OCI-LY7 (cell line): ENCODE results near the gene MSN. TPM values are rescaled to one million over a fixed set of nuclear protein-coding genes. Genes with fewer than 3 reads are reported as not detected.

Experiments
- BruUV-seq: library from RNA; stranded (reverse); fragments of 400-500 nt; replicated peaks from 2 replicates; lab custom pipeline; 2021; lab: Mats Ljungman, UMichigan
- CTCF ChIA-PET: fragments of 300-600 bp; sonication (Branson Sonifier 250); formaldehyde crosslinking; loops from one replicate; lab custom pipeline; 2022; ENCODE audit warnings: antibody characterized with exemption; ENCODE audit not compliant: unreplicated experiment; lab: Charles Lee
- POLR2A ChIA-PET: fragments of 300-600 bp; sonication (Branson Sonifier 250); formaldehyde crosslinking; loops from one replicate; lab custom pipeline; 2022; ENCODE audit warnings: antibody characterized with exemption; lab: Charles Lee
- DNase-seq: peaks from one replicate; pipeline ENCODE4 v3.0.0-alpha.2; 2015; ENCODE audit warnings: low spot score
- H2AFZ ChIP-seq: fragments of 200-600 bp; sonication (generic), shearing (Covaris generic); 2 replicates; pipeline ENCODE4 v1.6.1; 2014; ENCODE audit warnings: mild to moderate bottlenecking, antibody characterized with exemption, low read length, moderate library complexity
- H3K27ac ChIP-seq: fragments of 200-600 bp; sonication (generic); 2 replicates; pipeline ENCODE4 v1.5.1; 2014; ENCODE audit warnings: mixed run types, low read depth, mild to moderate bottlenecking, moderate library complexity, low read length, inconsistent platforms; ENCODE audit not compliant: poor library complexity, severe bottlenecking
- H3K36me3 ChIP-seq: fragments of 200-600 bp; sonication (generic); 2 replicates; pipeline ENCODE4 v1.6.1; 2014; ENCODE audit warnings: mild to moderate bottlenecking, antibody characterized with exemption, low read length, moderate library complexity, mixed read lengths; ENCODE audit not compliant: insufficient read depth
- H3K4me1 ChIP-seq: fragments of 200-600 bp; sonication (generic); 2 replicates; pipeline ENCODE4 v1.5.1; 2014; ENCODE audit warnings: mild to moderate bottlenecking, low read length; ENCODE audit not compliant: insufficient read depth, poor library complexity, severe bottlenecking
- H3K4me2 ChIP-seq: fragments of 200-600 bp; sonication (generic); 2 replicates; pipeline ENCODE4 v1.6.1; 2014; ENCODE audit warnings: mild to moderate bottlenecking, low read length
- H3K4me3 ChIP-seq: fragments of 200-600 bp; sonication (generic); 2 replicates; pipeline ENCODE4 v1.5.1; 2014; ENCODE audit warnings: mild to moderate bottlenecking, low read depth, low read length; ENCODE audit not compliant: poor library complexity, severe bottlenecking
- H3K79me2 ChIP-seq: fragments of 200-600 bp; sonication (generic); 2 replicates; pipeline ENCODE4 v1.6.1; 2016; ENCODE audit warnings: low read depth, mild to moderate bottlenecking, low read length, moderate library complexity, mixed read lengths; ENCODE audit not compliant: insufficient read depth
- H3K9me2 ChIP-seq: fragments of 200-600 bp; sonication (generic); 2 replicates; pipeline ENCODE4 v1.6.1; 2016; ENCODE audit warnings: mild to moderate bottlenecking, low read length, mixed read lengths; ENCODE audit not compliant: insufficient read depth
- H3K9me3 ChIP-seq: fragments of 200-600 bp; sonication (generic); 2 replicates; pipeline ENCODE4 v1.6.1; 2014; ENCODE audit warnings: mild to moderate bottlenecking, mixed run types, low read length, mixed read lengths
- H4K20me1 ChIP-seq: fragments of 200-600 bp; sonication (generic); 2 replicates; pipeline ENCODE4 v1.6.1; 2014; ENCODE audit warnings: mild to moderate bottlenecking, antibody characterized with exemption, low read length, moderate library complexity, mixed read lengths; ENCODE audit not compliant: insufficient read depth
- CTCF ChIP-seq: fragments of 200-600 bp; sonication (generic); conservative IDR thresholded peaks from 2 replicates; pipeline ENCODE4 v1.5.1; 2014; ENCODE audit warnings: mild to moderate bottlenecking, antibody characterized with exemption, low read length, moderate library complexity, mixed read lengths
- EZH2phosphoT487 ChIP-seq: fragments of 200-600 bp; sonication (generic); IDR thresholded peaks from 2 replicates; pipeline ENCODE4 v1.6.1; 2018; ENCODE audit warnings: low read depth, borderline replicate concordance, mild to moderate bottlenecking, mixed run types, antibody characterized with exemption, low read length, moderate library complexity, mixed read lengths
- intact Hi-C: fragments of 100-400 bp; cut with micrococcal nuclease; formaldehyde crosslinking; loops from one replicate; pipeline ENCODE4 v1.10.0; 2022; ENCODE audit not compliant: unreplicated experiment
- total RNA-seq, 2 experiments: library from RNA; depleted of rRNA in 1 of 2; stranded (reverse); fragments of >200 nt in 1 of 2; shearing (Covaris generic) in 1 of 2; gene quantifications; 2 replicates each; pipeline ENCODE4 v1.2.3, GENCODE V29; 2014 to 2022

MSN gene
- total RNA-seq, 2 experiments from 2014 or later: 95.8 to 143 TPM

GRCh38 chrX:65720381-65720964 is 53.0 kb downstream of the MSN start:
- Histone ChIP-seq H3K79me2 (peaks cover 7% of the 10 kb centered on the region; the same call in 1 of the 2 replicates), H2AFZ (no peak overlapping the region), H3K4me1 (peaks cover 3% of the 10 kb centered on the region), H3K9me3 (no peaks in the 10 kb centered on the region), H4K20me1 (no peaks in the 10 kb centered on the region), H3K36me3 (peaks cover 60% of the 10 kb centered on the region), H3K4me3 (no peak overlapping the region), H3K4me2 (no peak overlapping the region), H3K9me2 (no peaks in the 10 kb centered on the region), H3K27ac (no peak overlapping the region)
- DNase-seq: no peak
- TF ChIP-seq CTCF: no peak
- no peak for TF ChIP-seq EZH2phosphoT487
- ChIA-PET POLR2A (interaction anchor here (0.6 to 1.0 kb wide), 3 partner anchors 9 to 485 kb away, joined by 3 read pairs; no protein-coding TSS in a partner anchor), CTCF (no interaction called here)
- intact Hi-C loops: no loop called here
- BruUV-seq: no TSS peak

DNA sequence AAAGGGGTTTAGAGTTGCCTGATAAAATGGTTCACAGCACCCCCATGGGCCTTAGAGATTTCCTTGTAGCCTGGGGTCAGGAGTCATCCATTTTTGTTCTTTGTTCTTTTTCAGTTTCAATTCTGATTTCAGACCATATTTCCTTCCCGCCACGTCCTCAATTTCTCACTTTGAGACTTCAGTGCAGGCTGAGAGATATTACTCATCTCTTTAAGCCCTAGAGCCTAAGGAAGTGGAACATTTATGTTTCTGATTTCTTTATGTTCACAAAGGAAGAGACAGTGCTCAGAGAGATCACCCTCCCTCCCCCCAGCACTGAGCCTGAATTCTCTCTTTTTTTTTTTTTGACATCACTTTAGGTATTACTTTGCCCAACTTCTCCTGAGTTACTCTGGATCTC is 56.3 kb downstream of the MSN start:
- CTCF ChIA-PET: no interaction called here
- intact Hi-C loops: no loop called here
- Histone ChIP-seq H3K36me3 (peaks cover 73% of the 10 kb centered on the region), H3K4me3 (no peak overlapping the region), H4K20me1 (no peaks in the 10 kb centered on the region), H3K9me3 (no peaks in the 10 kb centered on the region), H3K9me2 (no peaks in the 10 kb centered on the region), H2AFZ (no peak overlapping the region), H3K27ac (no peak overlapping the region), H3K4me1 (peaks cover 3% of the 10 kb centered on the region), H3K4me2 (no peak overlapping the region), H3K79me2 (no peaks in the 10 kb centered on the region)
- no peak for TF ChIP-seq EZH2phosphoT487
- no peak for TF ChIP-seq CTCF
- BruUV-seq: no TSS peak
- no peak for DNase-seq
- POLR2A ChIA-PET: interaction anchor here (0.7 to 1.3 kb wide), 3 partner anchors 9 to 480 kb away, joined by 3 to 4 read pairs (median 4); no protein-coding TSS in a partner anchor

GRCh38 chrX:65726715-65727114 is 59.3 kb downstream of the MSN start:
- peaks cover 87% of the 10 kb centered on the region for H3K36me3 ChIP-seq
- TF ChIP-seq CTCF (no peak), EZH2phosphoT487 (no peak)
- no peaks in the 10 kb centered on the region for H3K9me3 ChIP-seq
- intact Hi-C loops: no loop called here
- no peaks in the 10 kb centered on the region for H3K79me2 ChIP-seq
- H3K4me3 ChIP-seq: no peak overlapping the region
- no peak overlapping the region for H2AFZ ChIP-seq
- no peak for DNase-seq
- H4K20me1 ChIP-seq: no peaks in the 10 kb centered on the region
- H3K27ac ChIP-seq: no peak overlapping the region
- ChIA-PET CTCF (no interaction called here), POLR2A (interaction anchor here (0.5 to 1.5 kb wide), 4 partner anchors 28 to 366 kb away, joined by 3 to 4 read pairs (median 4); partner anchors contain the start of gene MSN)
- BruUV-seq: no TSS peak
- no peak overlapping the region for H3K4me2 ChIP-seq
- H3K4me1 ChIP-seq: peaks cover 3% of the 10 kb centered on the region
- H3K9me2 ChIP-seq: no peaks in the 10 kb centered on the region
